ENCODE results near the gene MRPS22. TPM values are rescaled to one million over a fixed set of nuclear protein-coding genes. Genes with fewer than 3 reads are reported as not detected.

The MRPS22 gene
- total RNA-seq, 3 donors from 2014 or later: 39.4 to 52.0 (median 46.4) TPM

DNA sequence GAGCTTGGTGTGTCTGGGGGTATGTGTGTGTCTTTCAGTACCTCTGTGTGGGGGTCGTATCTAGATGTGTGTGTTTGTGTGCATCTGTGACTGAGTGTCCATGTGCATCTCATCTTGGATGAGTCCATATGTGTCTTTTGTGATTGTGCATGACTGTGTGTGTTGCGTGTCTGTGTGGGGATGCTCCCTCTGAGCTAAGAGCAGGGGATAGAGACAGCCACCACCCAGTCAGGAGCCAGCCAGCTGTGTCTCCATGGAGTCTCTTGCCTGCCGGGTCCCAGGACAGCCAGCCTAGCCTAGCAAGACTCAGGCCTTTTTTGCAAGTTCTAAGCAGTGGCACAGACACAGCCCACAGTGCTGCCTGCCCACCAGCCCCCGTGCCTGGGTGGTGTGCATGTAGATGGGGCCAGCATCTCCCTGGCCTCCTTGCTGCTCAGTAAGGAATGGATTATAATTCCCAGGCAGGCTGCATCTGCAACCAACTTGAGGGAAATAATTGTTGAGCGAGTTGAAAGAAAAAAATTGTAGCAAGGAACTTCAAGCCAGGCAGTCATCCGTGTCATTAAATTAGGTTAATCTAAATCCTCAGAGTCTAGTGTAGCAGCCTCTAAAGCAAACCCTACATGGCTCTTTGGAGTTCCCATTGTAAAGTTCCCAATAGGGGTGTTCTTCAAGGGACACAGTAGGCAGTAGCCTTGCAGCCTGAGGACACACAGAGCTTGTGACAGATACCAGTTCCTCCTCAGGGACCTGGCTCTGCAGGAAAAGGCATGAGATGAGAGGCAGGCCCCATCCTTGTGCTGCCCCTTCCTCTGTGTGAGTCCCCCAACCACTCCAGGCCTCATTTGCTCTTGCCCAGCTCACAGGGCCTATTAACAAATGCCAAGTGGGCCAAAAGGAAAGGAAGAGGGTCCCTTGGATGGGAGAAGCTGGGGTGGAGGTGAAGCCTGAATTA lies 35.9 kb upstream of the MRPS22 start:
- no peaks in the 10 kb centered on the region for H3K4me1 ChIP-seq (ENCODE audit: low read depth)
- ATAC-seq: no peak
- intact Hi-C loops (cut with DNase I, micrococcal nuclease): no loop called here
- TF ChIP-seq, protein P1, sequence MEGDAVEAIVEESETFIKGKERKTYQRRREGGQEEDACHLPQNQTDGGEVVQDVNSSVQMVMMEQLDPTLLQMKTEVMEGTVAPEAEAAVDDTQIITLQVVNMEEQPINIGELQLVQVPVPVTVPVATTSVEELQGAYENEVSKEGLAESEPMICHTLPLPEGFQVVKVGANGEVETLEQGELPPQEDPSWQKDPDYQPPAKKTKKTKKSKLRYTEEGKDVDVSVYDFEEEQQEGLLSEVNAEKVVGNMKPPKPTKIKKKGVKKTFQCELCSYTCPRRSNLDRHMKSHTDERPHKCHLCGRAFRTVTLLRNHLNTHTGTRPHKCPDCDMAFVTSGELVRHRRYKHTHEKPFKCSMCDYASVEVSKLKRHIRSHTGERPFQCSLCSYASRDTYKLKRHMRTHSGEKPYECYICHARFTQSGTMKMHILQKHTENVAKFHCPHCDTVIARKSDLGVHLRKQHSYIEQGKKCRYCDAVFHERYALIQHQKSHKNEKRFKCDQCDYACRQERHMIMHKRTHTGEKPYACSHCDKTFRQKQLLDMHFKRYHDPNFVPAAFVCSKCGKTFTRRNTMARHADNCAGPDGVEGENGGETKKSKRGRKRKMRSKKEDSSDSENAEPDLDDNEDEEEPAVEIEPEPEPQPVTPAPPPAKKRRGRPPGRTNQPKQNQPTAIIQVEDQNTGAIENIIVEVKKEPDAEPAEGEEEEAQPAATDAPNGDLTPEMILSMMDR (IDR thresholded peaks at IDR 0.05): no peak
- no peaks in the 10 kb centered on the region for H3K36me3 ChIP-seq (ENCODE audit: low read depth)
- H3K4me3 ChIP-seq: no peak overlapping the region
- DNase-seq: no peak
- H3K9me3 ChIP-seq: no peaks in the 10 kb centered on the region

DNA sequence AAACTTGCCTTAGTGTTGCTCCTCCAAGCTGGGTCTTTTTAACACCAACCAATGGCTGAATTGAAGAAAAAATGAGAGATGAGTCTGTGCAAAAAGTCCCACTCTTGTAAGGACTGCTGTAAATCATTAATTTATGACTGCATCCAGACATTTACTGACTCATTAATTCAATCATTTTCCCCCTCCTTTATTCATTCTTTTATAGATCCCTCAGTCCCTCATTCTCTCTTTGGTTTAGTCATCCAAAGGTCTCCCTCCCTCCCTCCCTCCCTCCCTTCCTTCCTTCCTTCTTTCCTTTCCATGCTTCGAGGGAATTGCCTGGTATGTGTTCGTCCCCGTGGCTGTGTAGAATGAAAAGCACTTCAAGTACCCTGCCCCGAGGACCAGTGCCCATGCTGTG lies 35.3 kb upstream of the MRPS22 start:
- DNase-seq (no peak), ATAC-seq (no peak)
- Histone ChIP-seq H3K4me3 (no peak overlapping the region), H3K36me3 (ENCODE audit: low read depth) (no peaks in the 10 kb centered on the region), H3K4me1 (ENCODE audit: low read depth) (no peaks in the 10 kb centered on the region), H3K9me3 (no peaks in the 10 kb centered on the region)
- TF ChIP-seq, protein P1 (IDR thresholded peaks at IDR 0.05): no peak
- intact Hi-C loops (cut with DNase I, micrococcal nuclease): no loop called here

DNA sequence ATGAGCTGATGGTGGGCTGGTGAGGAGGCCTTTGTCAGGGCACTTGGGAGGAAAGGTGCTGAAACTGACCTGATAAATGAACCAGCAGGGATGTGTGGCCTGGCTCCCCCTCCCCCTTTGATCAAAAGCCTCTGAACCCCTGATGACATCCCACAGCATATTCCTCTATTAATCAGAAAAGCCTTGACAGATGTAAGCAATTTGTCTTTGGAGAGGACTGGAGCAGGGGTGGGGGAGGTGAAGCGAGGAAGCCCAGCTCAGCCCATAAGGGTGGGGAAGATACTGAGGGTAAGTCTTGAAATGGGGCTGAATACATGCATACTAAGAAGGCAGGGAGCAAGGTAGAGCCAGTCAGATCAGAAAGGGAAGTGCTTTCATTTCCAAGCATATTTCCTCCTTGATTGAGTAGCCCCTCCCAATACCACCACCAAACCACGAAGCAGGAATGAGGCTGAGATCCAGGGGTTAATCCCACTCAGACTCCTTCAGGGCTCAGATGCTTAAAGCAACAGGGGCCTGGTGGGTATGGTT lies 34.7 kb upstream of the MRPS22 start:
- no peak for DNase-seq
- intact Hi-C loops (cut with DNase I, micrococcal nuclease): no loop called here
- Histone ChIP-seq H3K9me3 (no peaks in the 10 kb centered on the region), H3K4me1 (ENCODE audit: low read depth) (no peaks in the 10 kb centered on the region), H3K4me3 (no peak overlapping the region), H3K36me3 (ENCODE audit: low read depth) (no peaks in the 10 kb centered on the region)
- ATAC-seq: no peak
- TF ChIP-seq, protein P1 (IDR thresholded peaks at IDR 0.05): no peak

DNA sequence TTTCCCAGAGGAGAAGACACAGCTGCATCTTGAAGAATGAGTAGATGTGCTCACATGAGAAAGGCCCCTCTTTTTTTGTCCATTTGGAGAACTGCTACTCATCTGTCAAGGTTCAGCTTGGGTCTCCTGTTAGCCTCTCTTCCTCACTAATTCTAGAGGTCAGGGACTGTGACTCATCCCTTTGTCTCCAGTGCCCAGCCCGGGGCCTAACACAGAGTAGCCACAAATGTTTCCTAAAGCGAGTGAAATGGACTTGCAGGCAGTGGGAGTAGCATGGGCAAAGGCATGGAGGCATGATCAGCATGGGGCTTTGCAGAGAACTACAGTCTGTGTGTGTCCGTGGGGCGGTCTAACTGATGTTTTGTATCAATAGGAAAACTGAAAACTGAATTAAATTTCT lies 33.9 kb upstream of the MRPS22 start:
- no peaks in the 10 kb centered on the region for H3K36me3 ChIP-seq (ENCODE audit: low read depth)
- no peak for DNase-seq
- H3K4me1 ChIP-seq (ENCODE audit: low read depth): no peaks in the 10 kb centered on the region
- no peak overlapping the region for H3K4me3 ChIP-seq
- intact Hi-C loops (cut with DNase I, micrococcal nuclease): no loop called here
- H3K9me3 ChIP-seq: no peaks in the 10 kb centered on the region
- no peak for ATAC-seq
- TF ChIP-seq, protein P1 (IDR thresholded peaks at IDR 0.05): no peak

DNA sequence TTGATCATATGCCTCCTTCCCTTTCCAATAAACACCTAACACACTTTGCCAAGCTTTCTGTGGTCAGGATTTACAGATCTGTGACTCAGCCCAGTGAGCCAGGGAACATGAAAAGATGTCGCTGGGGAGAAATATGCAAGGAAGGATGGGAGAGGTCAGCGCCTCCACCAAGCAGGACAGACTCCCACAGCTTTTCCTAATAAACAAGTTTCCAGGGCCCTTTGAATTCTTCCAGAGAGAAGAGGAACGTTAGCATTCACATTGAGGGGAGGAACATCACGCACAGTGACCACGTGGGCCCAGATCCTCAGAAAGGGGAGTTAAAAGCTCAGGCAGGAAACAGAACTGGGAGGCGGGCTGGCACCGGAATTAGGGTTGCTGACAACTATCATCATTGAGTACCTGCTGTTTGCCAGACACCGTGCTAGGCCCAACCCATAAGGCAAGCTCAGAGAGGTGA lies 33.3 kb upstream of the MRPS22 start:
- intact Hi-C loops (cut with DNase I, micrococcal nuclease): no loop called here

More for the DNA sequence above, 33.3 kb upstream of the MRPS22 start:
- ATAC-seq (no peak), DNase-seq (no peak)
- no peaks in the 10 kb centered on the region for H3K9me3 ChIP-seq
- no peaks in the 10 kb centered on the region for H3K36me3 ChIP-seq (ENCODE audit: low read depth)
- no peak overlapping the region for H3K4me3 ChIP-seq
- TF ChIP-seq, protein P1 (IDR thresholded peaks at IDR 0.05): no peak
- no peaks in the 10 kb centered on the region for H3K4me1 ChIP-seq (ENCODE audit: low read depth)
